Islet precursor cell (in vitro differentiated cells): ENCODE data around the gene DNAJC16.
"Not testable (repeated sequence)": the region's sequence is repeated elsewhere in the genome, so short reads cannot be mapped to it uniquely, and the experiment has no call there.

Experiments used
- DNase-seq: peaks from one replicate; pipeline ENCODE4 v3.0.0-alpha.2; 2018

Gene DNAJC16

GRCh38 chr1:15592285-15592684 is 65.6 kb downstream of the DNAJC16 start:
- no peak for DNase-seq

- DNase-seq: no peak
Measured at GRCh38 chr1:15595809-15596617, 69.4 kb downstream of the DNAJC16 start.

- DNase-seq: no peak
Measured at GRCh38 chr1:15598436-15598835, 71.8 kb downstream of the DNAJC16 start.

- peak; percentile 96 for DNase-seq
Measured at GRCh38 chr1:15603050-15603965, 76.7 kb downstream of the DNAJC16 start.

- DNase-seq: not testable (repeated sequence)
Measured at GRCh38 chr1:15603966-15604282, 77.3 kb downstream of the DNAJC16 start.

DNA sequence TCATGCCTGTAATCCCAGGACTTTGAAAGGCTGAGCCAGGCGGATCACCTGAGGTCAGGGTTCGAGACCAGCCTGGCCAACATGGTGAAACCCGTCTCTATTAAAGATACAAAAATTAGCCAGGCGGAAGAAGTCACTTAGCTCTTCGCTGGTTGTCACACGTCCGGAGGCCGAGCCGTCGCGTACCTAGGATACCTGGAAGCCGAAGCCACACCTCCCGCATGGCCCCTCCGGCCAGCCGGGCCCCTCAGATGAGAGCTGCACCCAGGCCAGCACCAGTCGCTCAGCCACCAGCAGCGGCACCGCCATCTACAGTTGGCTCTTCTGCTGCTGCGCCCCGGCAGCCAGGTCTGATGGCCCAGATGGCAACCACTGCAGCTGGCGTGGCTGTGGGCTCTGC is 77.8 kb downstream of the DNAJC16 start:
- not testable (repeated sequence) for DNase-seq

DNA sequence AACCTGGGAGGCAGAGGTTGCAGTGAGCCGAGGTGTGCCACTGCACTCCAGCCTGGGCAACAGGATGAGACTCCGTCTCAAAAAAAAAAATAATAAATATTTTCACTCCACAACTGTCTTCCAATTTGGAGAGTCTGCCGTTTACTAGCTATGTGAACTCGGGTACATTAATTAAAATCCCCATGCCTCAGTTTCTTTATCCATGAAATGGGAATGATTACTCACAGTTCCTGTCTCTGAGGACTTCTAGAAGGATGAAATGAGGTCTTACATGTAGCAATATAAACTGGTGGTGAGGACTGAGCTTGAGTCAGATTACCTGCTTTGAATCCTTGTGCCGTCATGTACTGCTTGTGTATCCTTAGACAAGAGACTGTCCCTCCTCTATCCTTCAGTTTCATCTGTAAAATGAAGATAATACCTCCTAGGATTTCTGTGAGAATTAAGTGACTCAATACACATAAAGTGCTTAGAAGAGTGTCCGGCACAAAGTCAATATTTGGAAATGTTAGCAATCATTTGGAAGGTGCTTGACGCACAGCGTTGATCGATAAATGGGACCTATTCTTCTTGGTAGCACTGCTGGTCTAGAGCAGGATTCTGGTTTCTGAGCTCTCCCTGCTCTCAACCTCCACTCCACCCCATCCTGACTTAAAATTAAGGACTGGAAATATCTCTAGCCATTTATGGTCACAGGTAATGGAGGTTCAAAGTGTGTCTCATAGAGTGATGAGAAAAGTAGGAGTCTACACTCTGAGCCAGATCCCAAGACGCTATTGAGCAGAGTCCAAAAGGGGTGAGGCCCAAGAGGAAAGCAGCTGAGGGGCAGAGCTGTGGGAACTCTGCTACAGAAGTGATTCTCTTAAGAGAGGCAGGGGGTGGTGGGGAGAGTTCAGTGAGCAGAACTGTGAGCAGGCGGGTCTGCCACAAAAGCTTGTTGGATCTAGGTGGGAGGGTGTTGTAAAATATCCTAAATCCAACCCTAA is 79.0 kb downstream of the DNAJC16 start:
- DNase-seq: no peak

DNA sequence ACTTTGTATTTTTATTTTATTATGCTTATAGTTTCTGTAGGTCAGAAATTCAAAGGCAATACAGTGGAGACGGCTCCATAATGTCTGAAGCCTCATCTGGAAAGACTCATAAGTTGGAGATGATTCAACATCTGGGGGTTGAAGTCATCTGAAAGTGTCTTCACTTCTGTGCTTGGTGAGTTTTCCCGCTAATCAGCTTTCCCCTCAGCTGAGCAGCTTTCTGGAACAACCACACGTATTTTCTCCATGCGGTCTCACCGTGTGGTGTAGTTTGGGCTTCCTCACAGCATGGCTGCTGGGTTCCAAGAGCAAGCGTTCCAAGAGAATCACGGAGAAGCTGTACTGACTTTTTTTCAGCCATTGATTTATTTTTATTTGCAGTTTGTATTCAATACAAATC is 83.0 kb downstream of the DNAJC16 start:
- no peak for DNase-seq

- DNase-seq: no peak
Measured at GRCh38 chr1:15610167-15610566, 83.5 kb downstream of the DNAJC16 start.

- DNase-seq: peak; percentile 79
Measured at GRCh38 chr1:15616373-15617172, 89.9 kb downstream of the DNAJC16 start.

DNA sequence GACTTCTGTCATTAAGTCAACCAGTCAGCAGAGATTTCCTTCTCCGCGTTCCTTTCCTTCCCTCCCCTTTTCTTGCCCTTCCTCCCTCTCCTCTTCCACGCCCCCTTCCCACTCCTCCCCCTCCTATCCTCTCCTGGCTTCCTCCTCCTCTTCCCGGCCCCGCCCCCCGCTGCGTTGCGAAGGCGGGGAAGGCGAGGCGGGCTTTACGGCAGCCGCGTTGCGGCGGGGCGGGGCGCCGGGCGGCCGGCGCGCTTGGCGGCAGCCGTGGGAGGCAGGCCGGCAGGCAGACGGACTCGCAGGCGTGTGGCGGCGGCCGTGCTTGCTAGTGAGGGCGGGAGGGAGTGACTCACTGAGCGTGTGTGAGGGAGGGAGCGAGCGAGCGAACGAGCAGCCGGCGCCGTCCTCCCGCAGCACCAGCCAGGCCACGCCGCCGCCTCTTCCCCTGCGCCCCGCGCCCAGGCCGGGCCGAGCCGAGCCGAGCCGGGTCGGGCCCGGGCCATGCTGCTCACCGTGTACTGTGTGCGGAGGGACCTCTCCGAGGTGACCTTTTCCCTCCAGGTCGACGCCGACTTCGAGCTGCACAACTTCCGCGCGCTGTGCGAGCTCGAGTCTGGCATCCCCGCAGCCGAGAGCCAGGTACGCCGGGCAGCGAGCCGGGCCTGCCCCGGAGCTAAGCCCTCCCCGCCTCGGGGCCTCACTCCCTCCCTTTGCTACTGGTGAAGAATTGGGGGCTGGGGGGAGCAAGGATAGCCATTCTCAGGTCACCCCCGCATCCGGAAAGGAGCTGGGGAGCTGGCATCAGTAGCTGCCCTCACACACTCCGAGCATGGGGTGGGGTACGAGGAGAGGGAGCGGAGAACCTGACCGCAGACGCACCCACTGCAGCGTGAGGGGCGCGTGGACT is 90.8 kb downstream of the DNAJC16 start, which contains the start of gene DDI2:
DDI2 (plus strand) TSS at position 286 of the 904 bp plus-strand sequence; CDS start at position 499, 213 bp downstream.
- peak; percentile 99 for DNase-seq

DNA sequence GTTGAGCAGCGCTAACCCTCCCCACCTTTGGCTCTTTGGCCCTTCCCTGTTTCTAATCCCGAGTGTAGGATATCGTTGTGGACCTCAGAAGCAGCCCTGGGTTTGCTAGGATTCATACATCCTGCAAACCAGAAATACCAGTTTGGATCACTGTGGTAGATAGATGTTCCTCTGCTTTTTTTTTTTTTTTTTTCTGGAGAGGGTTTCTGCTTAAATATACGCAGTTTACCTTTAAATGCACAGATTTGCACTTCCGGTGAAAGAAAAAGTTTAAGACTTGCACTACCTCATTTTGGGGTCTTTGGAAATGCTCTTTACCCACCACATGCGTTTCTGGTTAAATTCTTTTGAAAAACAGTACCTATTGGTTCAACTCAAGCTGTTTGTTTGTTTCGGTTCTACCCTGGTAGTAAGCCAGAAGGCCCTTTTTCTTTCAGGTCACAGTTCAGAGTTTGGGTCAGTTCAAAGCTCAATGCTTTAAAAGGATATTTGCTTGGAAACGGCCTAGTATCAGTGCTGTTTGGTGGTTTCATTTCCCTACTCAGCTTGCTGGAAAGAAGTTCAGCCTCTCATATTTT is 91.5 kb downstream of the DNAJC16 start:
- no peak for DNase-seq

DNA sequence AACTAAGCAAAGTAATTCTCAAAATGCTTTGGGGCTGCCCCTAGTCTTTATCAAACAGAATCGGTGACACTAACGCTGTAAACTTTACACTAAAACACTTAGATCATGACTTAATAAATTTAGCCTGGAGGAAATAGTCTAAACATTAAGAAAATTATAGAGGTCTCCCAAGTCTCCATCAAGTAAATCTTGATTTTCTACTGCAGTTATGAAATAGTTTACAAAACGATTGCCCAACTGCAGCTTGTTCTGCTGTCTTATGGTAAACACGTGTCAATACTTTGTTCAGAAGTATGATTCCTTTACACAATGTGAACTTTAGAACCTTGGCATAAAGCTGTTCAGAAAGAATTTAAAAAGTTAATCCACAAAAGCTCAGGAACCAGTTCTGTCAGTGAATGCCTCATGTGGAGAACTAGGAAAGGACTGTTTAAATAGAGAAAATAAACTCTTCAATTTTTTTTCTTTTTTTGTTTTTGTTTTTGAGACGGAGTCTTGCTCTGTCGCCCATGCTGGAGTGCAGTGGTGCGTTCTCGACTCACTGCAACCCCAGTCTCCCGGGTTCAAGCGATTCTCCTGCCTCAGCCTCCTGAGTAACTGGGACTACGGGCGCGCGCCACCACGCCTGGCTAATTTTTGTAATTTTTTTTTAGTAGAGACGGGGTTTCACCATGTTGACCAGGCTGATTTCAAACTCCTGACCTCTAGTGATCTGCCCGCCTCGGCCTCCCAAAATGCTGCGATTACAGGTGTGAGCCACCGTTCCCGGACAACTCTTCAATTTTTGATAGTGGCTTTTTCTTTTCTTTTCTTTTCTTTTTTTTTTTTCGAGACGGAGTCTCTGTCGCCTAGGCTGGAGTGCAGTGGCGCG is 92.2 kb downstream of the DNAJC16 start:
- no peak for DNase-seq

DNA sequence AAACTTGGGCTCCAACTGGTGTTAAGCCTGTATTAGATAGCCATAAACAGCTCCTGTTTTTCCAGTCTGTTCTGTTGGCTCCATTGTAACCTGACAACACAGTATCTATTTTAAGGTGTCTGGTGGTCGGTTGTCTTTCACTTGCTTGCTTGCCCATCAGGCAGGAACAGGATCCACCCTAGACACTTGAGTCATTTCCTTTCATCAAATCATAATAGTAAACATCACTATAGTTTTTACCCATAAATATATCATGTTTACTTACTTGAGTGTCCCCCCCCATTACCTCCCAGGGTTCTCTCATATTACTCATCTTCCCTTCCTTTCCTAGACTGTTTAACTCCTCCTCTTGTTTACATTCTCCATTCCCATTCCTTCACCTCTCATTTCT is 93.5 kb downstream of the DNAJC16 start:
- peak; percentile 55 for DNase-seq

DNA sequence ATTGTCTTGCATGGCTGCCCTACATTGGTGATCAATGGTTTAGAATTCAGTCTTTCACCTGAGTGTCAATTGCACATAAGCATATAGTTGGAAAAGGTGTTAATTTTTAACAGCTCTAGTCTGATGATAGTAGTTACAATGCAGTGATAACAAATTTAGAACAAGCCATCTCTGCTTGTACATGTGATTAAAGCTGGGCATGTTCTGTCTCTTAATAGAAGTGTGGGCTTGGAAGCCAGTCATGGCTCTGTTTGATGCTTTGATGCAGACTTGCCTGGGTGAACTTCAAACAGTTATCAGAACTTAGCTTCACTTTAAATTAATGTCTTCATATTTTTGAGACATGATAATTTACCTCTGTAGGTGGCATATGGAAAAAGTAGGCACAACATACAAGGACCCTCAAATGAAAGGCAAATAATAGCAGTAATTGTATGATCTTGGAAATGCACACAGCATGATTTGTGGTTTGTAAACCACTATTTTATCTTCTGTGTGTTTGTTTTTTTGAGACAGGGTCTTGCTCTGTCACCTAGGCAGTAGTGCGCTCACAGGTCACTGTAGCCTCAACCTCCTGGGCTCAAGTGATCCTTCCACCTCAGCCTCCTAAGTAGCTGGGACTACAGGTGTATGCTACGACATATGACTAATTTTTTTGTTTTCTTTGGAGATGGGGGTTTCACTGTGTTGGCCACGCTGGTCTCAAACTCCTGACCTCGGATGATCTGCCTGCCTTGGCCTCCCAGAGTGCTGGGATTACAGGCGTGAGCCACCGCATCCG is 94.4 kb downstream of the DNAJC16 start:
- DNase-seq: no peak

DNA sequence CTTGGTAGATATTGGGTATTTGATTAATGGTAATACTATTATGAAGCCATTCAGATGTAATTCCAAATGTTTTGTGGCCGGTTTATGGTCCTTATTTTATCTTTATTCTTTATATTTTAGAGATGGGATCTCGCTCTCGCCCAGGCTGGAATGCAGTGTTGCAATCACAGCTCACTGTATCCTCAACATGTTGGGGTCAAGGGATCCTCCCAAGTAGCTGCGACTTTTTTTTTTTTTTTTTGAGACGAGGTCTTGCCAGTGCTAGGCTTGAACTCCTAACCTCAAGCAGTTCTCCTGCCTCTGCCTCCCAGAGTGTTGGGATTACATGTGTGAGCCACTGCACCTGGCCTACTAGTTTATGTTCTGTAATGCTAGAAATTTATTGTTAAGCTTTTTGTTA is 95.3 kb downstream of the DNAJC16 start:
- DNase-seq: no peak

GRCh38 chr1:15622712-15623373 is 96.2 kb downstream of the DNAJC16 start:
- DNase-seq: no peak

DNA sequence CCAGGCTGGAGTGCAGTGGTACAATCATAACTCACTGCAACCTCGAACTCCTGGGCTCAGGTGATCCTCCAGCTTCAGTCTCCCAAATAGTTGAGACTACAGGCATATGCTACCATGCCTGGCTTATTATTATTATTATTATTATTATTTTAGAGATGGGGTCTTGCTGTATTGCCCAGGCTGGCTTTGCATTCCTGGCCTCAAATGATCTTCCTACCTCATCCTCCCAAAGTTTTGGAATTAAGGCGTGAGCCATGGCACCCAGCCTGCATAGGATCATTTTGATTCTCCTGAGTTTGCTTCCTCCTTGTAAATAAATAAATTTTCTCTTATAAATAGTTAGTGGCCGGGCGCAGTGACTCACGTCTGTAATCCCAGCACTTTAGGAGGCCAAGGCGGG is 96.8 kb downstream of the DNAJC16 start:
- no peak for DNase-seq
